Lower leg skin (tissue), 3 donors: ENCODE data around the gene LSM4.

Experiments
- CTCF ChIP-seq, 3 donors: fragments of 450-650 bp; IDR thresholded peaks; one replicate each; pipeline ENCODE4 v1.5.1; 2016; ENCODE audit warnings: antibody characterized with exemption in 3 of 3, mild to moderate bottlenecking in 3 of 3, moderate library complexity in 2 of 3
- POLR2A ChIP-seq, 2 donors: fragments of 450-650 bp; IDR thresholded peaks; one replicate each; pipeline ENCODE4 v1.6.1; 2016 to 2017; ENCODE audit warnings: antibody characterized with exemption in 2 of 2, mild to moderate bottlenecking in 1 of 2, moderate library complexity in 1 of 2

GRCh38 chr19:18312092-18312534 lies 10.8 kb downstream of the LSM4 start:
- TF ChIP-seq CTCF (IDR thresholded peaks at IDR 0.05) (no peak), POLR2A (IDR thresholded peaks at IDR 0.05) (no peak)
